H54 (cell line): ENCODE results near the gene PHEX.
A peak's percentile ranks its signal among the peaks of the same experiment; 100 is the strongest.

Experiments used
- DNase-seq: peaks from one replicate; pipeline ENCODE4 v3.0.0; 2011; ENCODE audit warnings: low spot score, mixed read lengths; ENCODE audit not compliant: insufficient read length
- FAIRE-seq: peaks from 3 replicates; lab custom pipeline; 2011; peaks lifted over from hg19 to GRCh38; lab: Jason Lieb, UNC
- POLR2A ChIP-seq: IDR thresholded peaks from 2 replicates; pipeline ENCODE4 v1.6.1; 2011; ENCODE audit warnings: low read depth, mild to moderate bottlenecking, low read length

Gene PHEX

GRCh38 chrX:22164770-22165388 is 132.8 kb downstream of the PHEX start:
- FAIRE-seq (no peak), DNase-seq (peak; percentile 6)
- no peak for TF ChIP-seq POLR2A

- FAIRE-seq: no peak
- no peak for TF ChIP-seq POLR2A
- DNase-seq: no peak
Measured at GRCh38 chrX:22165732-22166457, 133.8 kb downstream of the PHEX start.

- DNase-seq (no peak), FAIRE-seq (no peak)
- TF ChIP-seq POLR2A: no peak
Measured at GRCh38 chrX:22171287-22172060, 139.3 kb downstream of the PHEX start.

- no peak for TF ChIP-seq POLR2A
- FAIRE-seq: no peak
- no peak for DNase-seq
Measured at GRCh38 chrX:22173966-22174365, 141.8 kb downstream of the PHEX start.

GRCh38 chrX:22177950-22178515 is 145.9 kb downstream of the PHEX start:
- DNase-seq: no peak
- TF ChIP-seq POLR2A: no peak
- FAIRE-seq: no peak

- DNase-seq: no peak
- no peak for TF ChIP-seq POLR2A
- no peak for FAIRE-seq
Measured at GRCh38 chrX:22184096-22184495, 152.0 kb downstream of the PHEX start.

- TF ChIP-seq POLR2A: no peak
- FAIRE-seq (no peak), DNase-seq (no peak)
Measured at GRCh38 chrX:22186165-22186564, 154.0 kb downstream of the PHEX start.

GRCh38 chrX:22192419-22193060 is 160.4 kb downstream of the PHEX start:
- no peak for FAIRE-seq
- no peak for TF ChIP-seq POLR2A
- DNase-seq: peak; percentile 4

GRCh38 chrX:22193851-22194659 is 161.9 kb downstream of the PHEX start:
- TF ChIP-seq POLR2A: no peak
- no peak for DNase-seq
- no peak for FAIRE-seq

- FAIRE-seq (no peak), DNase-seq (no peak)
- TF ChIP-seq POLR2A: no peak
Measured at GRCh38 chrX:22194660-22194945, 162.5 kb downstream of the PHEX start.

GRCh38 chrX:22196149-22196548 is 164.0 kb downstream of the PHEX start:
- TF ChIP-seq POLR2A: no peak
- DNase-seq: no peak
- FAIRE-seq: no peak

- no peak for TF ChIP-seq POLR2A
- FAIRE-seq (no peak), DNase-seq (no peak)
Measured at GRCh38 chrX:22202251-22202650, 170.1 kb downstream of the PHEX start.

GRCh38 chrX:22203186-22203585 is 171.1 kb downstream of the PHEX start:
- TF ChIP-seq POLR2A: no peak
- FAIRE-seq (no peak), DNase-seq (no peak)

- no peak for TF ChIP-seq POLR2A
- DNase-seq: no peak
- no peak for FAIRE-seq
Measured at GRCh38 chrX:22206781-22207180, 174.7 kb downstream of the PHEX start.
